Progenitor cell of endocrine pancreas (in vitro differentiated cells): ENCODE measurements around the gene L3MBTL4. TPM values are rescaled to one million over a fixed set of nuclear protein-coding genes. Genes with fewer than 3 reads are reported as not detected.

ENCODE experiments used
- DNase-seq: peaks from one replicate; pipeline ENCODE4 v3.0.0; 2021; ENCODE audit warnings: low spot score; ENCODE audit not compliant: unreplicated experiment
- H3K27ac Mint-ChIP-seq: 2 replicates; pipeline ENCODE4 v1.8.0; 2021; ENCODE audit warnings: mild to moderate bottlenecking, moderate library complexity, mixed read lengths
- H3K27me3 Mint-ChIP-seq: 2 replicates; pipeline ENCODE4 v1.8.0; 2021; ENCODE audit warnings: mixed read lengths
- H3K36me3 Mint-ChIP-seq: 2 replicates; pipeline ENCODE4 v1.8.0; 2022; ENCODE audit warnings: mixed read lengths; ENCODE audit not compliant: insufficient read depth
- H3K4me1 Mint-ChIP-seq: 2 replicates; pipeline ENCODE4 v1.8.0; 2021; ENCODE audit warnings: low read depth, mixed read lengths
- H3K4me3 Mint-ChIP-seq: 2 replicates; pipeline ENCODE4 v1.8.0; 2021; ENCODE audit warnings: low read depth, mild to moderate bottlenecking, moderate library complexity, mixed read lengths
- H3K9me3 Mint-ChIP-seq: 2 replicates; pipeline ENCODE4 v1.8.0; 2021; ENCODE audit warnings: low read depth, mixed read lengths
- CTCF ChIP-seq: fragments of 200-600 bp; sonication (generic); IDR thresholded peaks from one replicate; pipeline ENCODE4 v1.5.0; 2021; ENCODE audit warnings: antibody characterized with exemption, mild to moderate bottlenecking; ENCODE audit not compliant: unreplicated experiment
- total RNA-seq: library from RNA; stranded (reverse); gene quantifications from 2 replicates; pipeline ENCODE4 v1.2.1, GENCODE V29; 2021

The L3MBTL4 gene
- total RNA-seq, 1 donor from 2014 or later = 8.0 TPM

DNA sequence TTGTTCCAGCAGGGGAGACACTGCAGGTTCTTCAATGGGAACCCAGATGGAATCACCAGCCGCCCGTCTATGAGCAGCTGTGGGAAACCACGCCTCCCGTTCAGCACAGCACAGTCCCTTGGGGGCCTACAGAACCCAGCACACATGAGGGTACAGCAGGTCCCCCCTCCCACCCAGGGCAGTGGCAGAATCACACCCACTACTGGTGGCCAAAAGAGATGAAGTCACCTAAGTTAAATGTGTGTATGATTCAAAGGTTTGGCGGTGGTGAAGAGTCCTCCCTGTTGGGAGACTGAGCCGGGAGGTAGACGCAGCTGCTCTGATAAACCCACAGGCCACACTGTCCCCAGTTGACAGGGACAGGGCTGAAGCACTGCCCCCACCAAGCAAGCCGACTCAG is 44.3 kb downstream of the L3MBTL4 start:
- Mint-ChIP-seq H3K27me3 (no peaks in the 10 kb centered on the region), H3K4me3 (no peak overlapping the region), H3K27ac (no peak overlapping the region), H3K4me1 (peaks cover 10% of the 10 kb centered on the region), H3K9me3 (peaks cover 7% of the 10 kb centered on the region), H3K36me3 (peaks cover 3% of the 10 kb centered on the region)
- DNase-seq = no peak
- TF ChIP-seq CTCF = no peak

- peaks cover 7% of the 10 kb centered on the region for H3K9me3 Mint-ChIP-seq
- H3K27me3 Mint-ChIP-seq = no peaks in the 10 kb centered on the region
- no peak overlapping the region for H3K27ac Mint-ChIP-seq
- H3K4me1 Mint-ChIP-seq = peaks cover 3% of the 10 kb centered on the region
- H3K4me3 Mint-ChIP-seq = no peak overlapping the region
- H3K36me3 Mint-ChIP-seq = peaks cover 3% of the 10 kb centered on the region
- no peak for TF ChIP-seq CTCF
- no peak for DNase-seq
Observed at GRCh38 chr18:6368017-6368416, 46.7 kb downstream of the L3MBTL4 start.

DNA sequence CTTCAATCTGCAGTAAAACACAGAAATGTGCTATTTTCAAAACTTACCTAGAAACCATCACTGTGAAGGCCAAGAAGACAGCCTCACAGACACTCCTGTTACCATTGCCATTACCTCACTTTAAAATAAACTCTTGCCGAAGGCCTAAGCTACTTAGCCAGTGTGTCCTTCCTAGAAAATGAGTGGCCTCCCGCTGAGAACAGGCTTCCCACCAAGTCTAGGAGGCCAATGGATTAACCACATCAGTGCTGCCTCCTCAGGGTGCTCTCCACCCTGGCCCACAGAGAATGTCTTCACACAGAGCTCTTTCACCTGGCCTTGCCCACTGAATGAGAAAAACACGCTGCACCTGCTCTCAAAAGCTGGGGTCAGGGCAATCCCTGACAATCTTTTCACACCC is 47.5 kb downstream of the L3MBTL4 start:
- H3K9me3 Mint-ChIP-seq = peaks cover 3% of the 10 kb centered on the region
- no peak overlapping the region for H3K27ac Mint-ChIP-seq
- no peaks in the 10 kb centered on the region for H3K27me3 Mint-ChIP-seq
- peaks cover 2% of the 10 kb centered on the region for H3K36me3 Mint-ChIP-seq
- peaks cover 5% of the 10 kb centered on the region for H3K4me1 Mint-ChIP-seq
- no peak overlapping the region for H3K4me3 Mint-ChIP-seq
- no peak for TF ChIP-seq CTCF
- DNase-seq = no peak

- H3K27me3 Mint-ChIP-seq = no peaks in the 10 kb centered on the region
- peaks cover 2% of the 10 kb centered on the region for H3K36me3 Mint-ChIP-seq
- peaks cover 5% of the 10 kb centered on the region for H3K4me1 Mint-ChIP-seq
- no peak for DNase-seq
- H3K9me3 Mint-ChIP-seq = no peaks in the 10 kb centered on the region
- H3K27ac Mint-ChIP-seq = no peak overlapping the region
- H3K4me3 Mint-ChIP-seq = no peak overlapping the region
- TF ChIP-seq CTCF = no peak
Observed at GRCh38 chr18:6366776-6367175, 47.9 kb downstream of the L3MBTL4 start.

GRCh38 chr18:6365385-6365784 is 49.3 kb downstream of the L3MBTL4 start:
- Mint-ChIP-seq H3K27me3 (no peaks in the 10 kb centered on the region), H3K36me3 (peaks cover 2% of the 10 kb centered on the region), H3K9me3 (no peaks in the 10 kb centered on the region), H3K4me3 (no peak overlapping the region), H3K27ac (no peak overlapping the region), H3K4me1 (peaks cover 5% of the 10 kb centered on the region)
- no peak for DNase-seq
- no peak for TF ChIP-seq CTCF
